PC-9 (cell line): Measurements from ENCODE around the gene F13B. TPM values are rescaled to one million over a fixed set of nuclear protein-coding genes. Genes with fewer than 3 reads are reported as not detected.
"Not testable (repeated sequence)": the region's sequence is repeated elsewhere in the genome, so short reads cannot be mapped to it uniquely, and the experiment has no call there.

Experiments
- BruUV-seq: library from RNA; stranded (reverse); fragments of 400-500 nt; replicated peaks from 2 replicates; lab custom pipeline; 2021; lab: Mats Ljungman, UMichigan
- CTCF ChIA-PET: fragments of 300-600 bp; sonication (Branson Sonifier 250); formaldehyde crosslinking; loops from one replicate; lab custom pipeline; 2022; ENCODE audit warnings: antibody characterized with exemption; lab: Charles Lee
- POLR2A ChIA-PET: fragments of 300-600 bp; sonication (Branson Sonifier 250); formaldehyde crosslinking; loops from one replicate; lab custom pipeline; 2022; ENCODE audit warnings: antibody characterized with exemption; ENCODE audit not compliant: unreplicated experiment; lab: Charles Lee
- DNase-seq, 2 experiments: peaks; one replicate each; pipeline versions ENCODE4 v3.0.0 to v3.0.0-alpha.2; 2015 to 2022; ENCODE audit warnings: mixed read lengths in 1 of 2
- H2AFZ ChIP-seq: fragments of 200-600 bp; sonication (generic); 2 replicates; pipeline ENCODE4 v1.8.1; 2017; ENCODE audit warnings: antibody characterized with exemption
- H3F3A ChIP-seq: fragments of 200-600 bp; sonication (generic); 2 replicates; pipeline ENCODE4 v1.8.1; 2017; ENCODE audit warnings: antibody characterized with exemption, mild to moderate bottlenecking, low read depth; ENCODE audit not compliant: insufficient read depth
- H3K27ac ChIP-seq: fragments of 200-600 bp; sonication (generic); 2 replicates; pipeline ENCODE4 v1.6.1; 2016; ENCODE audit warnings: mixed run types
- H3K27me3 ChIP-seq: fragments of 200-600 bp; sonication (generic); 2 replicates; pipeline ENCODE4 v1.6.1; 2016; ENCODE audit warnings: low read depth, mixed run types; ENCODE audit not compliant: insufficient read depth
- H3K36me3 ChIP-seq: fragments of 200-600 bp; sonication (generic); 2 replicates; pipeline ENCODE4 v1.6.1; 2016; ENCODE audit warnings: low read depth, mixed run types
- H3K4me1 ChIP-seq: fragments of 200-600 bp; sonication (generic); replicated peaks from 2 replicates; pipeline ENCODE4 v1.6.1; 2016; ENCODE audit warnings: mixed run types; ENCODE audit not compliant: insufficient read depth
- H3K4me2 ChIP-seq: fragments of 200-600 bp; sonication (generic); 2 replicates; pipeline ENCODE4 v1.6.1; 2017; ENCODE audit warnings: mixed run types
- H3K4me3 ChIP-seq: fragments of 200-600 bp; sonication (generic); 2 replicates; pipeline ENCODE4 v1.6.1; 2016; ENCODE audit warnings: mixed run types
- H3K79me2 ChIP-seq: fragments of 200-600 bp; sonication (generic); 2 replicates; pipeline ENCODE4 v1.6.1; 2017; ENCODE audit warnings: low read depth, mixed run types
- H3K9me2 ChIP-seq: fragments of 200-600 bp; sonication (generic); 2 replicates; pipeline ENCODE4 v1.8.1; 2017; ENCODE audit warnings: mild to moderate bottlenecking; ENCODE audit not compliant: insufficient read depth
- H3K9me3 ChIP-seq: fragments of 200-600 bp; sonication (generic); 2 replicates; pipeline ENCODE4 v1.8.1; 2016; ENCODE audit warnings: low read depth; ENCODE audit not compliant: insufficient read depth
- H4K20me1 ChIP-seq: fragments of 200-600 bp; sonication (generic); 2 replicates; pipeline ENCODE4 v1.8.1; 2017; ENCODE audit not compliant: insufficient read depth
- CTCF ChIP-seq: fragments of 200-600 bp; sonication (generic); conservative IDR thresholded peaks from 2 replicates; pipeline ENCODE4 v1.6.1; 2017; ENCODE audit warnings: mixed run types, antibody characterized with exemption, mild to moderate bottlenecking, moderate library complexity
- EZH2 ChIP-seq: fragments of 200-600 bp; sonication (generic); IDR thresholded peaks from 2 replicates; pipeline ENCODE4 v1.8.0; 2017; ENCODE audit warnings: antibody characterized with exemption, low read depth
- intact Hi-C: fragments of 100-400 bp; cut with micrococcal nuclease; formaldehyde crosslinking; loops from one replicate; pipeline ENCODE4 v1.10.0; 2022; ENCODE audit not compliant: unreplicated experiment
- total RNA-seq: library from RNA; stranded (reverse); gene quantifications from 2 replicates; pipeline ENCODE4 v1.2.3, GENCODE V29; 2021

F13B gene
- total RNA-seq, 1 experiment from 2014 or later = not detected

- Histone ChIP-seq H3K4me3 (no peak overlapping the region), H3K36me3 (no peaks in the 10 kb centered on the region), H3K27ac (no peak overlapping the region), H3K9me2 (0 out of 2 replicates have a peak, but pooled peaks cover 4% of the 10 kb centered on the region), H3K9me3 (no peaks in the 10 kb centered on the region; the same call in 1 of the 2 replicates), H3K79me2 (no peaks in the 10 kb centered on the region), H3K4me1 (peaks cover 7% of the 10 kb centered on the region; the same call in 1 of the 2 replicates), H3K27me3 (no peaks in the 10 kb centered on the region), H2AFZ (no peak overlapping the region), H3F3A (peaks cover 8% of the 10 kb centered on the region; the same call in 1 of the 2 replicates), H4K20me1 (no peaks in the 10 kb centered on the region; the same call in 1 of the 2 replicates), H3K4me2 (no peak overlapping the region)
- CTCF ChIA-PET = no interaction called here
- DNase-seq = no peak
- intact Hi-C loops = no loop called here
- POLR2A ChIA-PET = no interaction called here
- TF ChIP-seq CTCF = no peak
- no peak for TF ChIP-seq EZH2
- BruUV-seq = no TSS peak
These were observed 30.2 kb downstream of the F13B start for GRCh38 chr1:197036861-197037260.

GRCh38 chr1:197034631-197035339 is 32.3 kb downstream of the F13B start:
- H3K4me3 ChIP-seq, H3K79me2 ChIP-seq, H3K9me2 ChIP-seq, H3K27me3 ChIP-seq, H3K4me1 ChIP-seq, H3K4me2 ChIP-seq, BruUV-seq, H4K20me1 ChIP-seq, H3K9me3 ChIP-seq, H3K27ac ChIP-seq, intact Hi-C loops, H3K36me3 ChIP-seq, H3F3A ChIP-seq, POLR2A ChIA-PET, CTCF ChIA-PET: not testable (repeated sequence)
- 0 out of 2 replicates have a peak overlapping the region, but pooled peaks have one; percentile 47 for H2AFZ ChIP-seq
- peak; percentile 39 to 50 for DNase-seq

GRCh38 chr1:197029749-197030148 is 37.3 kb downstream of the F13B start:
- no peaks in the 10 kb centered on the region for H3K36me3 ChIP-seq
- H3K79me2 ChIP-seq = no peaks in the 10 kb centered on the region
- H3F3A ChIP-seq = no peaks in the 10 kb centered on the region
- CTCF ChIA-PET = no interaction called here
- no peak for DNase-seq
- intact Hi-C loops = no loop called here
- no TSS peak for BruUV-seq
- no peaks in the 10 kb centered on the region for H3K27me3 ChIP-seq
- peaks cover 19% of the 10 kb centered on the region for H3K4me1 ChIP-seq
- H4K20me1 ChIP-seq = no peaks in the 10 kb centered on the region
- H3K4me2 ChIP-seq = no peak overlapping the region
- no peak for TF ChIP-seq EZH2
- H3K9me2 ChIP-seq = no peaks in the 10 kb centered on the region
- H3K27ac ChIP-seq = no peak overlapping the region
- POLR2A ChIA-PET = interaction anchor here (0.6 kb wide), 1 partner anchor 22 kb away, joined by 3 read pairs; no protein-coding TSS in a partner anchor
- H3K9me3 ChIP-seq = no peaks in the 10 kb centered on the region; the same call in 1 of the 2 replicates
- H2AFZ ChIP-seq = no peak overlapping the region
- H3K4me3 ChIP-seq = no peak overlapping the region

- no peaks in the 10 kb centered on the region for H3K27me3 ChIP-seq
- DNase-seq = peak; percentile 47 to 60
- H3K4me1 ChIP-seq = peaks cover 24% of the 10 kb centered on the region
- H3F3A ChIP-seq = no peaks in the 10 kb centered on the region
- no peak overlapping the region for H2AFZ ChIP-seq
- H4K20me1 ChIP-seq = no peaks in the 10 kb centered on the region
- ChIA-PET POLR2A (interaction anchor here (0.5 kb wide), 1 partner anchor 117 kb away, joined by 3 read pairs; no protein-coding TSS in a partner anchor), CTCF (interaction anchor here (0.6 kb wide), 1 partner anchor 288 kb away, joined by 3 read pairs; no protein-coding TSS in a partner anchor)
- intact Hi-C loops = no loop called here
- TF ChIP-seq EZH2 (no peak), CTCF (no peak)
- H3K4me2 ChIP-seq = no peak overlapping the region; the same call in 1 of the 2 replicates
- no peak overlapping the region for H3K27ac ChIP-seq
- H3K79me2 ChIP-seq = no peaks in the 10 kb centered on the region
- no peaks in the 10 kb centered on the region for H3K9me2 ChIP-seq
- H3K36me3 ChIP-seq = no peaks in the 10 kb centered on the region
- no TSS peak for BruUV-seq
- H3K4me3 ChIP-seq = no peak overlapping the region
- H3K9me3 ChIP-seq = no peaks in the 10 kb centered on the region; the same call in 1 of the 2 replicates
These were observed 39.7 kb downstream of the F13B start for GRCh38 chr1:197027359-197027758.
